CD14-positive monocyte (primary cell): ENCODE measurements around the gene BCDIN3D. TPM values are rescaled to one million over a fixed set of nuclear protein-coding genes. Genes with fewer than 3 reads are reported as not detected.
"Not testable (repeated sequence)": the region's sequence is repeated elsewhere in the genome, so short reads cannot be mapped to it uniquely, and the experiment has no call there.

Experiments used
- DNase-seq, 3 donors: peaks; one replicate each; pipeline ENCODE4 v3.0.0-alpha.2; 2011 to 2022
- H2AFZ ChIP-seq: 2 replicates; pipeline ENCODE4 v1.6.0; 2012; ENCODE audit warnings: mild to moderate bottlenecking, low read depth, low read length, inconsistent platforms; ENCODE audit not compliant: insufficient read depth, poor library complexity, severe bottlenecking
- H3K27ac ChIP-seq, 2 donors: 1 replicate in 1 of 2; 2 replicates in 1 of 2; pipeline ENCODE4 v1.5.1; 2012 to 2013; ENCODE audit warnings: low read length in 2 of 2, control low read depth in 1 of 2, inconsistent platforms in 1 of 2, low read depth in 1 of 2, mild to moderate bottlenecking in 1 of 2
- H3K27me3 ChIP-seq, 2 donors: one replicate each; pipeline versions ENCODE4 v1.6.0 to v1.6.1; 2011 to 2013; ENCODE audit warnings: low read length in 2 of 2; ENCODE audit not compliant: control insufficient read depth in 2 of 2, insufficient read depth in 2 of 2
- H3K36me3 ChIP-seq, 2 donors: replicated peaks in 1 of 2; 1 replicate in 1 of 2; 2 replicates in 1 of 2; pipeline versions ENCODE4 v1.5.1 to v1.6.1; 2012 to 2013; ENCODE audit warnings: low read length in 2 of 2, control low read depth in 1 of 2, inconsistent platforms in 1 of 2, mild to moderate bottlenecking in 1 of 2; ENCODE audit not compliant: insufficient read depth in 2 of 2, control insufficient read depth in 1 of 2
- H3K4me1 ChIP-seq, 2 donors: 1 replicate in 1 of 2; 2 replicates in 1 of 2; pipeline versions ENCODE4 v1.5.1 to v1.6.1; 2012 to 2013; ENCODE audit warnings: low read length in 2 of 2, control low read depth in 1 of 2, inconsistent platforms in 1 of 2, mild to moderate bottlenecking in 1 of 2, moderate library complexity in 1 of 2; ENCODE audit not compliant: insufficient read depth in 2 of 2, control insufficient read depth in 1 of 2
- H3K4me2 ChIP-seq: replicated peaks from 2 replicates; pipeline ENCODE3; 2012; ENCODE audit warnings: low read length, moderate library complexity, mild to moderate bottlenecking; ENCODE audit not compliant: poor library complexity, severe bottlenecking; ENCODE audit errors: extremely low read depth
- H3K4me3 ChIP-seq, 3 experiments: fragments of 200-600 bp in 1 of 3; sonication (generic) in 1 of 3; replicated peaks in 1 of 3; 1 replicate in 2 of 3; 2 replicates in 1 of 3; pipeline ENCODE4 v1.5.1; 2011 to 2013; ENCODE audit warnings: low read length in 3 of 3, mild to moderate bottlenecking in 3 of 3, control low read depth in 2 of 3, low read depth in 2 of 3, inconsistent platforms in 1 of 3, moderate library complexity in 1 of 3
- H3K79me2 ChIP-seq: 2 replicates; pipeline ENCODE4 v1.6.0; 2012; ENCODE audit warnings: mild to moderate bottlenecking, control low read depth, inconsistent platforms, low read length, moderate library complexity; ENCODE audit not compliant: insufficient read depth
- H3K9ac ChIP-seq: 2 replicates; pipeline ENCODE4 v1.6.0; 2017; ENCODE audit warnings: low read length, mild to moderate bottlenecking; ENCODE audit not compliant: insufficient read depth, poor library complexity, severe bottlenecking
- H3K9me3 ChIP-seq, 2 donors: replicated peaks in 1 of 2; 1 replicate in 1 of 2; 2 replicates in 1 of 2; pipeline versions ENCODE4 v1.5.1 to v1.6.1; 2012 to 2013; ENCODE audit warnings: low read length in 2 of 2, control low read depth in 1 of 2; ENCODE audit not compliant: control insufficient read depth in 1 of 2, insufficient read depth in 1 of 2
- H4K20me1 ChIP-seq: 2 replicates; pipeline ENCODE4 v1.6.0; 2012; ENCODE audit warnings: mild to moderate bottlenecking, low read length, control low read depth, moderate library complexity; ENCODE audit not compliant: insufficient read depth
- H3K27ac Mint-ChIP-seq, 7 donors: one replicate each; pipeline ENCODE4 v1.8.0; 2020; ENCODE audit warnings: mild to moderate bottlenecking in 7 of 7, mixed read lengths in 7 of 7, moderate library complexity in 6 of 7, inconsistent platforms in 2 of 7
- H3K27me3 Mint-ChIP-seq, 3 donors: one replicate each; pipeline ENCODE4 v1.8.0; 2021 to 2022; ENCODE audit warnings: low read depth in 3 of 3, mild to moderate bottlenecking in 3 of 3, mixed read lengths in 3 of 3, moderate library complexity in 3 of 3, inconsistent platforms in 1 of 3
- H3K36me3 Mint-ChIP-seq, 2 donors: one replicate each; pipeline ENCODE4 v1.8.0; 2020; ENCODE audit warnings: mixed read lengths in 2 of 2, inconsistent platforms in 1 of 2, mild to moderate bottlenecking in 1 of 2
- H3K4me1 Mint-ChIP-seq: one replicate; pipeline ENCODE4 v1.8.0; 2020; ENCODE audit warnings: mild to moderate bottlenecking, mixed read lengths
- H3K4me3 Mint-ChIP-seq, 2 donors: one replicate each; pipeline ENCODE4 v1.8.0; 2020; ENCODE audit warnings: mild to moderate bottlenecking in 2 of 2, mixed read lengths in 2 of 2, moderate library complexity in 1 of 2
- H3K9me3 Mint-ChIP-seq, 7 donors: one replicate each; pipeline ENCODE4 v1.8.0; 2020 to 2022; ENCODE audit warnings: mixed read lengths in 7 of 7, mild to moderate bottlenecking in 6 of 7, moderate library complexity in 6 of 7, inconsistent platforms in 2 of 7
- WGBS: methylation state at CpG from one replicate; pipeline ENCODE4 v1.1.5; 2013; ENCODE audit warnings: missing lambda C conversion rate; ENCODE audit not compliant: insufficient coverage; 5-methylcytosine and 5-hydroxymethylcytosine counted together
- intact Hi-C, 2 donors: fragments of 100-400 bp; cut with micrococcal nuclease; formaldehyde crosslinking; loops; one replicate each; pipeline versions ENCODE4 v1.15.0 to v1.15.1; 2023
- polyA plus RNA-seq, 3 donors: library from polyadenylated mRNA; depleted of rRNA in 1 of 3; unstranded in 2 of 3; stranded (reverse) in 1 of 3; fragments of 300-500 nt in 2 of 3; fragments of >200 nt in 1 of 3; fragmentation: Illumina TruSeq in 2 of 3; gene quantifications; 1 replicate in 2 of 3; 2 replicates in 1 of 3; pipeline ENCODE4 v1.2.3, GENCODE V29; 2012 to 2021
- TF ChIP-seq, protein P1 (sequence below): fragments of 200-600 bp; IDR thresholded peaks from one replicate; pipeline ENCODE4 v1.8.0; 2022; ENCODE audit warnings: antibody characterized with exemption, mild to moderate bottlenecking

BCDIN3D gene
- polyA plus RNA-seq, 3 donors = 0.71 to 1.2 (median 1.0) TPM

DNA sequence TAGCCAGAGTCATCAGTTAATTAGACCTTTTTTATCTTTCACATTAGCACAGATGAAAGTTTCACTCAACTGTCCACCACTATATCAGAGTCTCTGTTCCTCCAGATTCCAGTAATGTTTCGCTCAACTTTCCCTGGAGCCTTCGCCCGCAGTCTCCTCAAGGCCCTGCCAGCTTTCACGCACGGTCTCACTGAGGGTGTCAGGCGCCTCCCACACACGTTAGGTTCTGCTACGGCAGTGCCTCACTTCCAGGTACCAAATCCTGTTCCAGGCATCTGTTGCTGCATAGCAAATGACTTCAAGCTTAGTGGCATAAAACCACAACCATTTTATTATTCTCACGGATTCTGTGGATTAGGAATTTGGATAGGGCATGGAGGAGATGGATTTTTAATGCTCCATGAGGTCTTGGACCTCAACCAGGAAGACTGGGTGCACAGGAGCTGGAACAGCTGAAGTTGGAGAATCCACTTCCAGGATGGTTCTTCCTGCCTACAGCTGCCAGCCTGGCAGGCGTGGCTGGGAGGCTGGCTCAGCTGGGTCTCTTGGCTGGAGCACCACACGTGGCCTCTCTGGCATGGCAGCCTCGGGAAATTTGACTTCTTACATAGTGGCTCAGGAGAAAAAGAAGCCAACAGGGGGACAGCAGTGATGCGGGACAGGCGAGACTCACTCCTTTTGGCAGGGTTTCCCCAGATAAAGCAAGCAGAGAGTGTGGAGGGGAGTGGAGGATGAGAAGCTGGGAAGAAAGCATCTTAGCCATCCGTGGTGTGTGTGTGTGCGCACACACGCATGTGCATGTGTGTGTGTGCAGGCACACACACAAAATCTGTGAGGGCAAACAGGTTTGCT, 21.3 kb upstream of the BCDIN3D start:
- Histone ChIP-seq H3K27ac (no peak overlapping the region), H2AFZ (no peak overlapping the region), H3K4me1 (no peaks in the 10 kb centered on the region), H3K27me3 (no peaks in the 10 kb centered on the region), H3K9ac (no peak overlapping the region), H3K9me3 (no peaks in the 10 kb centered on the region), H3K4me3 (no peak overlapping the region), H3K36me3 (no peaks in the 10 kb centered on the region), H4K20me1 (no peaks in the 10 kb centered on the region), H3K79me2 (no peaks in the 10 kb centered on the region), H3K4me2 (no peak overlapping the region)
- DNase-seq = no peak
- H3K9me3 Mint-ChIP-seq = peaks cover 0 to 5% (median 0%) of the 10 kb centered on the region in 7 donors
- no peaks in the 10 kb centered on the region for H3K4me1 Mint-ChIP-seq
- WGBS = 85% methylated on average over 16 of the region's 17 CpGs
- no peaks in the 10 kb centered on the region for H3K36me3 Mint-ChIP-seq
- TF ChIP-seq, protein P1, sequence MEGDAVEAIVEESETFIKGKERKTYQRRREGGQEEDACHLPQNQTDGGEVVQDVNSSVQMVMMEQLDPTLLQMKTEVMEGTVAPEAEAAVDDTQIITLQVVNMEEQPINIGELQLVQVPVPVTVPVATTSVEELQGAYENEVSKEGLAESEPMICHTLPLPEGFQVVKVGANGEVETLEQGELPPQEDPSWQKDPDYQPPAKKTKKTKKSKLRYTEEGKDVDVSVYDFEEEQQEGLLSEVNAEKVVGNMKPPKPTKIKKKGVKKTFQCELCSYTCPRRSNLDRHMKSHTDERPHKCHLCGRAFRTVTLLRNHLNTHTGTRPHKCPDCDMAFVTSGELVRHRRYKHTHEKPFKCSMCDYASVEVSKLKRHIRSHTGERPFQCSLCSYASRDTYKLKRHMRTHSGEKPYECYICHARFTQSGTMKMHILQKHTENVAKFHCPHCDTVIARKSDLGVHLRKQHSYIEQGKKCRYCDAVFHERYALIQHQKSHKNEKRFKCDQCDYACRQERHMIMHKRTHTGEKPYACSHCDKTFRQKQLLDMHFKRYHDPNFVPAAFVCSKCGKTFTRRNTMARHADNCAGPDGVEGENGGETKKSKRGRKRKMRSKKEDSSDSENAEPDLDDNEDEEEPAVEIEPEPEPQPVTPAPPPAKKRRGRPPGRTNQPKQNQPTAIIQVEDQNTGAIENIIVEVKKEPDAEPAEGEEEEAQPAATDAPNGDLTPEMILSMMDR = no peak
- intact Hi-C loops = no loop called here
- peaks cover 11 to 32% (median 19%) of the 10 kb centered on the region in 3 donors for H3K27me3 Mint-ChIP-seq
- no peak overlapping the region for H3K4me3 Mint-ChIP-seq
- H3K27ac Mint-ChIP-seq = no peak overlapping the region

DNA sequence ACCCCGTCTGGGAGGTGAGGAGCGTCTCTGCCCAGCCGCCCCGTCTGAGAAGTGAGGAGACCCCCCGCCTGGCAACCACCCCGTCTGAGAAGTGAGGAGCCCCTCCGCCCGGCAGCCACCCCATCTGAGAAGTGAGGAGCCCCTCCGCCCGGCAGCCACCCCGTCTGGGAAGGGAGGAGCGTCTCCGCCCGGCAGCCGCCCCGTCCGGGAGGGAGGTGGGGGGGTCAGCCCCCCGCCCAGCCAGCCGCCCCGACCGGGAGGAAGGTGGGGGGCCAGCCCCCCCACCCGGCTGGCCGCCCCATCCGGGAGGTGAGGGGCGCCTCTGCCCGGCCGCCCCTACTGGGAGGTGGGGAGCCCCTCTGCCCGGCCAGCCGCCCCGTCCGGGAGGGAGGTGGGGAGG, 18.0 kb upstream of the BCDIN3D start:
- H2AFZ ChIP-seq, H3K27ac Mint-ChIP-seq, H3K36me3 Mint-ChIP-seq, H3K4me1 Mint-ChIP-seq, DNase-seq, H3K27ac ChIP-seq, H3K4me2 ChIP-seq, H3K9me3 Mint-ChIP-seq, intact Hi-C loops, H3K9ac ChIP-seq, H3K4me1 ChIP-seq, H3K79me2 ChIP-seq, H3K4me3 Mint-ChIP-seq, H4K20me1 ChIP-seq, H3K27me3 ChIP-seq, H3K4me3 ChIP-seq, H3K36me3 ChIP-seq, H3K9me3 ChIP-seq: not testable (repeated sequence)
- WGBS = 100% methylated on average over 4 of the region's 31 CpGs
- H3K27me3 Mint-ChIP-seq = peaks cover 11 to 31% (median 17%) of the 10 kb centered on the region in 3 donors

DNA sequence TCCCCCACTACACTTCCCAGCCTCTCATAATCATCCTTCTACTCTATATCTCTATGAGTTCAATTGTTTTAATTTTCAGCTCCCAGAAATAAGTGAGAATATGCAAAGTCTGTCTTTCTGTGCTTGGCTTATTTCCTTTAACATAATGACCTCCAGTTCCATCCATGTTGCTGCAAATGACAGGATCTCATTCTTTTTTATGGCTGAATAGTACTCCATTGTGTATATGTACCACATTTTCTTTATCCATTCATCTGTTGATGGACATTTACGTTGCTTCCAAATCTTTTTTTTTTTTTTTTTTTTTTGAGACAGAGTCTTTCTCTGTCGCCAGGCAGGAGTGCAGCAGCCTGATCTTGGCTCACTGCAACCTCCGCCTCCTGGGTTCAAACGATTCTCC, 13.0 kb upstream of the BCDIN3D start:
- H3K27ac Mint-ChIP-seq, H3K36me3 ChIP-seq, H3K9me3 ChIP-seq, intact Hi-C loops, H4K20me1 ChIP-seq, H3K4me3 ChIP-seq, H3K4me1 Mint-ChIP-seq, H3K27me3 ChIP-seq, H3K27ac ChIP-seq, H3K4me2 ChIP-seq, H3K4me1 ChIP-seq, H3K9me3 Mint-ChIP-seq, H3K36me3 Mint-ChIP-seq, H2AFZ ChIP-seq, H3K9ac ChIP-seq, DNase-seq, H3K79me2 ChIP-seq: not testable (repeated sequence)
- no CpG with 5 or more reads among the region's 4 CpGs for WGBS
- H3K4me3 Mint-ChIP-seq = peak overlapping the region in 1 of 2 donors; percentile 21
- H3K27me3 Mint-ChIP-seq = peaks cover 14 to 28% (median 14%) of the 10 kb centered on the region in 3 donors
